SK-N-MC (cell line): Measurements from ENCODE around the gene ARHGEF28.

ENCODE experiments used
- EZH2 ChIP-seq: fragments of 200-600 bp; sonication (generic); IDR thresholded peaks from one replicate; pipeline ENCODE4 v1.6.1; 2017; ENCODE audit warnings: antibody characterized with exemption
- FOXP2 ChIP-seq: optimal IDR thresholded peaks from 2 replicates; pipeline ENCODE3; 2011; ENCODE audit warnings: mild to moderate bottlenecking, moderate library complexity; ENCODE audit not compliant: insufficient read depth; ENCODE audit errors: extremely low read length, control extremely low read depth
- POLR2AphosphoS5 ChIP-seq: IDR thresholded peaks from 2 replicates; pipeline ENCODE4 v1.6.1; 2012; ENCODE audit warnings: mild to moderate bottlenecking, low read depth, low read length, borderline replicate concordance

GRCh38 chr5:73962801-73963425 lies 336.9 kb downstream of the ARHGEF28 start:
- no peak for TF ChIP-seq POLR2AphosphoS5
- TF ChIP-seq EZH2 = no peak
- no peak for TF ChIP-seq FOXP2
